HG03045 (cell line): ENCODE measurements around the gene PHLPP1.

Source experiments
- ATAC-seq: cut with Tn5 transposase; IDR thresholded peaks from one replicate; pipeline ENCODE4 v1.9.1; 2021; ENCODE audit warnings: mild to moderate bottlenecking, moderate library complexity; ENCODE audit not compliant: unreplicated experiment

PHLPP1 gene

DNA sequence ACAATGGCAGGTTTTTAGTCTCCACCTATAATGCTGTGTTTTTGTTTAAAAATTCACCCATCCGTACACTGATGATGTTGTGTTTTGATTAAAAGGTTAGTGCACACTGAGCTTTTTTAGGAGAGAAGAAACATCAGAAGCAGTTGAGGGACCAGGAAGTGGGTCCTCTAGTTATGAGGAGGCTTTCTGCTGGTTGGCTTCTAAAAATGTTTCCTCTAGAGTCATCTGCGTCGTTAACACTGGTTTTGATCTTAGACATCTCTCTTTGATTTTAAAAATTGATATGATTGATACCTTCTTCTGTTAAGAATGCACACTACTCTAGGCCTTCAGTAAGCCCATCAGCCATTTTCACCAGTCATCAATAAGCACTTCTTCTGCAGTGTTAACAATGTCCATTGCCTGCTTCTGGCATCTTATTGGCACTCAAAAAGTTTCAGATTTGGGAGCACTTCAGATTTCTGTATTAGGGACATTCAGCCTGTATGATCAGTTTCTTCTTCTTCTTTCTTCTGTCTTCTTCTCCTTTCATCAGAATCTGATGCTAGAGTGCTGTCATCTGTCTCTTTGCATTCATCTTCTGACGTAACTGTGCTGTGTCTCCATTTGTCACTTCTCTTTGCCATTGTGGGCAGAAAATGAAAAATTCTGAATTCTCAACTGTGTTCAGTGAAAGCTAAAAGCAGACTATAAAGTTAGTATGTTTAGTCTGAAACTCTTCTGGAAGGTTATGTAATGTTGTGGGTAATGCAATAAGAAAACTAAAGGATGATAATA is 56.3 kb downstream of the PHLPP1 start:
- ATAC-seq, result no peak

- no peak for ATAC-seq
These were observed 57.7 kb downstream of the PHLPP1 start for GRCh38 chr18:62772860-62773584.

DNA sequence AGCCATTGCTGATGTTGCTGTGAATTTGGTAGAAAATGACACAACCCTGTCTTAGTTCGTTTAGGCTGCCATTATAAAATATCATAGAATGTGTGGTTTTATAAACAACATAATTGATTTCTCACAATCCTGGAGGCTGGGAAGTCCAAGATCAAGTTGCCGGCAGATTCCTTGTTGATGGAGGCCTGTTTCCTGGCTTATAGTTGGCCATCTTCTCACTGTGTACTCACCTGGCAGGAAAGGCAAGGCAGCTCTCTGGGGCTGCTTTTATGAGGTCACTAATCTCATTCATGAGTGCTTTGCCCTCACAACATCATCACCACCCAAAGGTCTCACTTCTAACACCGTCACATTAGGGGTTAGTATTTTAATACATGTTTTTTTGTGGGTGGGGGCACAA is 58.4 kb downstream of the PHLPP1 start:
- no peak for ATAC-seq

- no peak for ATAC-seq
These were observed 60.8 kb downstream of the PHLPP1 start for GRCh38 chr18:62776024-62776570.

GRCh38 chr18:62777814-62778213 is 62.5 kb downstream of the PHLPP1 start:
- ATAC-seq, result no peak

GRCh38 chr18:62778976-62779869 is 63.9 kb downstream of the PHLPP1 start:
- ATAC-seq, result no peak

- ATAC-seq, result no peak
These were observed 65.9 kb downstream of the PHLPP1 start for GRCh38 chr18:62781262-62781661.

GRCh38 chr18:62781893-62782292 is 66.6 kb downstream of the PHLPP1 start:
- ATAC-seq, result no peak

GRCh38 chr18:62784338-62784965 is 69.1 kb downstream of the PHLPP1 start:
- no peak for ATAC-seq

DNA sequence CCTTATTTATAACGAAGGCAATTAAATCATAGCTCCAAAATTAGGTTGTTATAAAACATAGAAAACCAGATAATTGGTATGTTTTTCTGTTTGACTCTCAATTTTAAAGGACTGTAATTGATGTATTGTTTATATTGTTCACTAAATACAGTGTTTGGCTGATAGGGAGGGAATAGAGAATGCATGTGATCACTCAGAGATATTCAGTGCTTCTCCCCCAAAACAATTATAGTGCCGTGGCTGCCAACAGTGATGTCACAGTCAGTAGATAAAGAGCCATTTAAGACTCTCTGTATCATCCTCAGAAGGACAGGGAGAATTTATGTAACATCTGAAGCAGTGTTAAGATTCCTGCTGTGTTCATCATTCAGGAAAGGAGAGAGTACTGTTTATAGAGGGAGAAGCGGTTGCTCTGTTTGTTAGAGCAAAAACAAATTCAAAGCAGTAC is 69.6 kb downstream of the PHLPP1 start:
- ATAC-seq, result no peak

- ATAC-seq, result no peak
These were observed 71.3 kb downstream of the PHLPP1 start for GRCh38 chr18:62786689-62787088.

- no peak for ATAC-seq
These were observed 72.8 kb downstream of the PHLPP1 start for GRCh38 chr18:62788111-62788510.

DNA sequence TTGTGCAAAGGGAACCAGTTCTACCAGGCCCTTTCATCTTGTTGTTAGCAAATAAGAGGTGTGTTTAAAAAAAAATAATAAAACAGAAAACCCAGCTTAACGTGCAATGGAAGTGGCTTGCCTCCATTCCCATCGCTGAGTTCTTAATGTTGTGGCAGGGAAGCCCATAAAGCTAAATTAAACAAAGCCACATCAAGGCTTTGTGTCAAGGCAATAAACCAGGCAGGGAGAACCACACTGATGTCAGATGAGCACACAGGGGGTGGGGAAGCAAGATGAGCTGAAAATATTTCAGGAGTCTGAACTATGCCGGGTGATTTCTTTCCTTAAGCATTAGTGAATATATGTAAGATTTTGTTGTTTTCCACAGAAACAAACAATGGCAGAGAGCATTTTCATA is 73.5 kb downstream of the PHLPP1 start:
- no peak for ATAC-seq

DNA sequence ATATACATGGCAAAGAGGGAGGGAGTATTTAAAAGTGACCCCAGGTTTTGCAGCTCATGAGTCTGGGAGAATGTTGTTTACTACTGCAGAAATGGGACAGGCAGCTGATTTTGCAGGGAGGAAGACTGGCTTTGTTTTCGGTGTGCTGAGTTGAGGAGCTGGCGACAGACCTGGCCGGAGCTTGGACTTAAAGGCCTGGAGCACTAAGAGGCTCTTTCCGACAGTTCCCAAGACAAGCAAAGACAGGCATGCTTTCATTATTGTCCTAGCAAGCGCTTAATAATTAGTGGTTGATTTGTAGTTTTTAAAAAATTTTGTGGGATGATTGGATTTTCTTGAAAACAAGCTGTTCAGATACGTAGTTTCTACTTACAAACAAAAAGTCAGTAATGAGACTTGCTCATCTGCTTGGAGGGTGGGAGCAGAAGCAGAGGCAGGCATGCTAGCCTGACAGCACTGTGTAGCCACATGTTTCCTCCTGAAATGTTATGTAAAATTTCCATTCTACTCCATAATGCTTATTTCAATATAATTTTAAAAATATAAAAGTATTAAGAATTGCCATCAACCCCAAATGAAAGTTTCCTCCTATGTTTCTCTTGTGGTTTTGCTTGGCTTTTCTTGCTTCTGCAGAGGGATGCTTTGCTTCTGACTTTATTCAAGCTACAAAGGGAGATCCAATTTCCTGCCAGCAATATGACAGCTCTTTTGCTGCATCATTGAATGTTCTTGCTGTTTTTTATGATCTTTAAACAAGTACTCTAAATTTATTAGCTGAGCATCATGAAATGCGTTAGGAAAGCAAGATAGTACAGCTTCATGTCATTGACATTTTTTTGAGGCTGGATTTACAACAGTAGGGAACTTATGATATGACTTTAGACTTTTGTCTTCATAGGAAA is 75.8 kb downstream of the PHLPP1 start:
- no peak for ATAC-seq

DNA sequence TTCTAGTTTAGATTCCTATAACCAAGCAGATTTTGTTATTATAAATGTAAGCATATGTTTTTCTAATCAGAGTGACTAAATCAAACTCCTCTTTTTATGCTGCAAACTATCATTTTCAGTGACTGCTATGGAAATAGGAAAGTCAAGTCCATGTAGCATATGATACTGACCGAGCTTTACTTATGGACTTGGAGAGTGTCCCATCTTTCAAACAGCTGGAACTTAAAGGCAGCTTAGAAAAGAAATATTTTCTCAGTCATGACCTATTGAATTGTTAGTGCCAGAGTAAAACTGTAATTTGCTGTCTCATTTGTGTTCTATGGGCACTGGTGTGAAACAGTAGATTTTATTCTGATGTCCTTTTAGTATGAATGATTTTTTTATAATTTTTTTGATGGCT is 76.7 kb downstream of the PHLPP1 start:
- ATAC-seq, result no peak

DNA sequence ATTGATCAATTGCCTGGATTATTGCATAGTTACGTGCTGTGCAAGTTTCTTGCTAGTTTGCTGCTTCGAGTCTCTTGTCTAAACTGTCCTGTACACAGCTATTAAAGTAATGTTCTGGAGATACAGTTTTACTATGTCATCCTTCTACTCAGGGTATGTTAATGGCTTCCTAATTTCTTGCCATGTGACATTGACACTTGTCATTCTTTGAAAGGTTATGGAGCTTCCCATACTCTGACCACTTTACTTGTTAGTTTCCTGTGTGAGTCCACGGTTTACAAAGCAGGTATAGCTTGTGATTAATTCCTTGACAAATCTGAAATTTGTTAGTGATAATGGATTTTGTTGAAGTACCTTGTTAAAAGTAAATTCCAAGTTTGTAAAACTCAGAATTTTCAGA is 80.5 kb downstream of the PHLPP1 start:
- no peak for ATAC-seq

- no peak for ATAC-seq
These were observed 80.9 kb downstream of the PHLPP1 start for GRCh38 chr18:62796216-62796621.

DNA sequence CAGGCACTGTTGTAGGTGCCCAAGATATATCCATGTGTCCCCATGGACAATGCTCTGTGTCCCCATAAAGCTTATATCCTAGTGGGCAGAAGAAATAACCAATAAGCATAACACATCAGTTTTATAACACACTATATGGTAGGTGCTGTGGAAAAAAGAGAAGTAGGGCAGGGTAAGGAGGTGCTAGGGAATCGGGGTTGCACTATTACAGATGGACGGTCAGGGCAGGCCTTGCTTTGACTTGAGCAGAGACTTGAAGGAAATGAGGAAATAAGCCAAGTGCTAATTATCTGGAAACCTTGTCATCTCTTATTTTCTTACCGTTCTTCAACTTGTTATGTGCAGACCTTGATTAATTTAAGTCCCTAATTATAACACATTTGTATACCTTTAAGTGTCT is 82.0 kb downstream of the PHLPP1 start:
- ATAC-seq, result no peak

- ATAC-seq, result no peak
These were observed 84.6 kb downstream of the PHLPP1 start for GRCh38 chr18:62799977-62800376.

DNA sequence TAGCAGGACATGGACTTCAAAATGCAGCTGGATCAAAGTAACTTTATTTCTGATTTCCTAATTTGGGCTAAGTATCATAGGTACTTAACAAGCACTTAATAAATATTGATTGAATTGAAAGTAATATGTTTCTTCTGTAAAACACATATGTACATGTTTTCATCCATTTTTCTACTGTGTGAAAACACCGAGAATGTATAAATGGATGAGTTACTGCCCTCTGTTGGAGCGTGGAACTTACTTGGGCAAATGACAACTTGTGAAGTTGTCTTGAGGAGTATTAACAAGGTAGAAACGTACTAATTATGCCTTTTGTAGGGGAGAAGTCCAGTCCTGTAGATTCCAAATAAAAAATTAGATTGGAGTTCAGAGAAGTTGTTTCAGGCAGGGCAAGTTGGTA is 87.2 kb downstream of the PHLPP1 start:
- no peak for ATAC-seq
